Measurements from ENCODE around the gene BCOR.

The BCOR gene

DNA sequence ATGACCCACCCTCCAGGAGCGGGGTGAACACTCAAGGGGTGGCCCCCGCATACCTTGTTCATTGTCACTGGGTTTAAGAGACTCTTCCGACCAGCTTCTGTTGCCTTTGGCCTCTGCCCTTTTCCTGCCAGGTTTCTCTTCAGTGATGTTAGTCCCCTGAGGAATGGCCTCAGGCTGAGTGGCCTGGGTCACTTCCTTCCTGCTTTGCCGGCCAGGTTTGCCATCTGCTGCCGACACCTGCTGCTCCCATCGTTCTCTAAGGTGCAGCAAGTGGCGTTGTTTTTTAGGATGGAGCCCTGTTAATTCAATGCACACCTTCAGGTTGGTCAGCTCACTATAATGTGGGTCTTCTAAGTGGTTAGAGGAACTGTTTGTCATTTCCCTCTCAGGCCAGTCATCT, 34.2 kb downstream of the BCOR start:
- no peak for DNase-seq (ENCODE audit: low spot score)

DNA sequence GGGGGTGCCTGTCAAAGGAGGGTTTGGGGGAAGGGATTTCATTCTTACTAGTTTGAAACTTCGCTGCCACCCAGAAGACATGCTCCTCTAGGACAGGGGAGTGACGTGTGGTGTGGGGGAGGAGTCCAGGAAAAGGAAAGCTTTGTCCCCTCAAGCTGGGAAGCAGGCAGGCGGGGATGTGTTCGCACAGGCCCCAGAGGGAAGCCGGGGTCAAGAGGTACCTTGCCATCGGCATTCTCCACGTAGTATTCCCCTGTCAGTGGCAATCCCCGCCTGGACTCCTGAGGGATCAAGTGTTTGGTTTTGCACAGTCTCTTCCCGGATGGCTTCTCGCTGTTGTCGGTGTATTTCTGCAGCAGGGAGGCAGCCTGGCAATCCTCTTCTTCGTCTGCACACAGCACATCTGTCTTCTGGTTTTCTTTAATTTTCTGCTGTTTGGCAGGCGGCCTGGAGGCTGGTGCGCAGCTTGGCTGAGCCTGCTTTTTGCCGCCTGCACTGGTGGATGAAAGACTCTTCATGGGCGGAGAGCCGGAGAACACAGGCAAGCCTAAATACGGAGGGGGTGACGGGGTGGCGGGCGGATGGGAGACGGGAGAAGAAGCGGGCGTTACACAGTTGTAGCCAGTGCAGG, 35.1 kb downstream of the BCOR start:
- no peak for DNase-seq (ENCODE audit: low spot score)

GRCh38 chrX:40061871-40062524, 35.8 kb downstream of the BCOR start:
- no peak for DNase-seq (ENCODE audit: low spot score)

GRCh38 chrX:40061005-40061404, 36.8 kb downstream of the BCOR start:
- no peak for DNase-seq (ENCODE audit: low spot score)

DNA sequence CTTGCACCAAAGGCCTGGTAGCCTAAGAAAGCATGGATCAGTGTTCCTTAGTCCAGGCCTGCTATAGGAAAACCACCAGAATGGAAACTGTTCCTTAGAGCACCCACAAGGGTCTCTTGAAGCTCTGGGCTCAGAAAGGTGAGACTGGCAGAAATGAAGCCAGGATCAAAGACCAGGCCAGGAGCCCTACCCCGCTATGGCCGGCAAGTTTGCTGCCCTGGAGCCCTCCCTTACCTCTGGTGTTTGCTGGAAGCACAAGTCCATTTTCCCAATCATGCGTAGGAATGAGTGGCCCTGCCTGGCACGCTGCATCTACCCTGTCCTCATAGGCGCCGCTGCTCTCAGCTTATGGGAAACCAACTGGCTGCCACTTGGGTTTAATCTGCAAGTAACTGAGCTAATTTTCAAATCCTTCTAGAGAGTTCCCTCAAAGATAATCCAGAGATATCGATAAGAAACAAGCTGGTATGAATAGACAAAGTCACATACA, 37.4 kb downstream of the BCOR start:
- DNase-seq (ENCODE audit: low spot score) = no peak

GRCh38 chrX:40058719-40059118, 39.0 kb downstream of the BCOR start:
- DNase-seq (ENCODE audit: low spot score) = no peak

DNA sequence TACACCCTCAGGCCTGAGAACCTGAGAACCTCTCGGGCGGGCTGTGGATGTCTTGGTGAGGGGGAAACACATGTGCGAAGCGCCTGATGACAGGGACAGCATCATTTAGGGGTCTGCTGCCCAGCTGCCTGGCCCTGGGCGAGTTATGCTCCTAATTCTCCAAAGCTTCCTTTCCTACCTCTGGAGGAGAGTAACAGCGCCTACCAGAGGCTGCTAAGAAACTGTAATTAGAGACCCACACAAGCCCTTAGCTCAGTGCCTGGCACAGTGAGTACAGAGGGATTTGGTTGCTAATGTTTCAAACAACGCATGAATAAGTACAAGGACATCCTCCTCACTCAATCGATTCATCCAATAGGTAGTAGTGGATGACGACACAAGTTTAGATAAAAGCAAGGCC, 40.4 kb downstream of the BCOR start:
- DNase-seq (ENCODE audit: low spot score) = no peak

GRCh38 chrX:40056420-40056819, 41.3 kb downstream of the BCOR start:
- no peak for DNase-seq (ENCODE audit: low spot score)

DNA sequence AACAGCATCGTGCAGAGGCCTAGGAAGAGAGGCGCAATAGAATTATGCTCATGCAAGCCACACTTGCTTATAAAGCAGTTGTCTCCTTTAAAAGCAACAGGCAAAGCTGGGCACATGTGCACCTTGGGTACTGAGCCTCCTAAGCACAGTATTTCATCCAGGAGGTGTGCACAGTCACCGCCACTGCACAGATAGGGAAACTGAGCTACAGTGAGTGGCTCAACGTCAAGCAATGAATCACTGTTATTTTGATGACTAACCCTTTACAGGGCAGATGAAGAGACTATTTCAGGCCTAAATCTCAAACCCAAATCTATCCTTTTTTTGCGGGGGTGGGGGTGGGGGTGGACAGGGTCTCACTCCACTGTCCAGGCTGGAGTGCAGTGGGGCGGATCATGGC, 42.3 kb downstream of the BCOR start:
- DNase-seq (ENCODE audit: low spot score) = no peak

- DNase-seq (ENCODE audit: low spot score) = peak; percentile 33
Observed at GRCh38 chrX:40054793-40055192, 43.0 kb downstream of the BCOR start.

DNA sequence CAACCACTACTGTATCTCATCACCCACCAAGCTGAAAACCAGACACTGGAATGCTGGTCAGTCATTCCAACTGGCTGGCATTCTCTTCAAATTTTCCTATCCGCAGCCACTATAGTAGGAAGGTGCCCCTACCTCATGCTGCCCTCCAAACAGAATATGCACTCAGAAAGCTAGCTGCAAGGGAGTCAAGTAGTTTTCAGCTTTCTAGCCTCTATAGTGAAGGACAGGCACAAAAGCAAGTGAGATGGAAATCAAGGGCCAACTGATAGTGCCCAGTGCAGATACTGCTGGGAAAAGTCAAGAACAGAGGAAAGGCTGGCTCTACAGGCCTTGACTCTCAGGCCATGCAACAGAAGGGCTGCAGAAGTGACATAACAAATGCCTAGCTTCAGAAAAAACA, 47.2 kb downstream of the BCOR start:
- DNase-seq (ENCODE audit: low spot score) = no peak

DNA sequence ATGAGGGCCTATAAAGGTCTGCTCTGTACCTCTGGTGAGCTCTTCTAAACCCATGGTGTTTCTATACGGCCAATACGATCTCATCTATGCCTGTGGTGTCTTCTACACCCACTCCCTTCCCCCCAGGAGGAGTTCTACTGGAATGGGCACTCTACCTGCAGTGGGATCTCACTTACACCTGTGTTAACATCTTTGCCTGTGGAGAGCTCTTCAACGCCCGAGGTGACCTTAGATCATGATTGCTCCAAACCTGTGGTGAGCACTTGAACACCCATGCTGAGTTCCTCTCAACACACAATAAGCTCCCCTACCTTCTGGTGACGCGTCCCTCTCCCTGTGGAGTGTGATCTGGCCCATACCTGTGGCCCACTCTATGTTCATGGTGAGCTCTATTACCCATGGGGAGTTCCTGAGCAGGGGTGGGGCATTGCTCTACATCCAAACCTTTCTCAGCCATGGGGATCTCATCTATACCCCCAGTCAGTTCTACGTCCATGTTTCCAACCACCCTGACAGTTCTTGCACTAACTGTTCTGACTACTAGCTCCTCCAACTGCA, 48.6 kb downstream of the BCOR start:
- DNase-seq (ENCODE audit: low spot score) = no peak

- DNase-seq (ENCODE audit: low spot score) = no peak
Observed at GRCh38 chrX:40047485-40047884, 50.3 kb downstream of the BCOR start.

DNA sequence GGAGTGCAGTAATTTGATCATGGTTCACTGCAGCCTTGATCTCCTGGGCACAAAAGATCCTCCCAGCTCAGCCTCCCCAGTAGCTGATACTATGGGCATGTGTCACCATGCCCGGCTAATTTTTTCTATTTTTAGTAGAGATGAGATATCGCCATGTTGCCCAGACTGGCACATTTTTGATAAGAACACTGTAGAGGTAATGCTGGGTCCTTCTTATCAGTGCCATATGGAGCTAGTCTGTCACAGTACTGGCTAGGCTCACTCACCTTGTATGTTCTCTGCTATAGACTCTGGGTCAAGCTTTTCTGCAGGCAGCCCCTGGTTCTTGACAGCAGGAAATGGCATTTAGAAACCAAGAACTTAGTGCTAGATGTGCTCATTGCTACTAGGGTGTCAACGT, 53.9 kb downstream of the BCOR start:
- no peak for DNase-seq (ENCODE audit: low spot score)

- no peak for DNase-seq (ENCODE audit: low spot score)
Observed at GRCh38 chrX:40041915-40042314, 55.8 kb downstream of the BCOR start.

- DNase-seq (ENCODE audit: low spot score) = no peak
Observed at GRCh38 chrX:40040686-40041461, 56.9 kb downstream of the BCOR start.

DNA sequence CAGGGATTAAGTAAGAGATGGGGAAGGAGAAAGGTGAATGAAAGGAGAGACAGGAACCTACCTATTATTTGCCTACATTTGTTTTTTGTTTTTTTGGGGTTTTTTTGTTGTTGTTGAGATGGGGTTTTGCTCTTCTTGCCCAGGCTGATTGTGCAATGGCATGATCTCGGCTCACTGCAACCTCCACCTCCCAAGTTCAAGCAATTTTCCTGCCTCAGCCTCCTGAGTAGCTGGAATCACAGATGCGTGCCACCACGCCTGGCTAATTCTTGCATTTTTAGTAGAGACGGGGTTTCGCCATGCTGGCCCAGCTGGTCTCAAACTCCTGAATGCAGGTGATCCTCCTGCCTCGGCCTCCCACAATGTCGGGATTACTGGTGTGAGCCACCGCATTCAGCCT, 57.9 kb downstream of the BCOR start:
- no peak for DNase-seq (ENCODE audit: low spot score)

DNA sequence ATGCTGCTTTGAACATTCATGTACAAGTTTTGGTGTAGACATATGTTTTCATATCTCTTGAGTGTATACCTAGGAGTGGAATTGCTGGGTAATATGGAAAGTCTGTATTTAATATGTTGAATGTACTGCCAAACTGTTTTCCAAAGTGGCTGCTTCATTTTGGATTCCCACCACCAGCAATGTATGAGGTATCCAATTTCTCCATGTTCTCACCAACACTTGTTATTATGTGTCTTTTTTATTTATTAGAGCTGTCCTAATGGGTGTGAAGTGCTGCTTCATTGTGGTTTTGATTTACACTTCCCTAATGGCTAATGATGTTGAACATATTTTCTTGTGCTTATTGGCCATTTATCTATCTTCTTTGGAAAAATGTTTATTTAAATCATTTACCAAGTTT, 60.4 kb downstream of the BCOR start:
- no peak for DNase-seq (ENCODE audit: low spot score)

- no peak for DNase-seq (ENCODE audit: low spot score)
Observed at GRCh38 chrX:40035726-40036125, 62.0 kb downstream of the BCOR start.

GRCh38 chrX:40031911-40032310, 65.8 kb downstream of the BCOR start:
- DNase-seq (ENCODE audit: low spot score) = no peak

DNA sequence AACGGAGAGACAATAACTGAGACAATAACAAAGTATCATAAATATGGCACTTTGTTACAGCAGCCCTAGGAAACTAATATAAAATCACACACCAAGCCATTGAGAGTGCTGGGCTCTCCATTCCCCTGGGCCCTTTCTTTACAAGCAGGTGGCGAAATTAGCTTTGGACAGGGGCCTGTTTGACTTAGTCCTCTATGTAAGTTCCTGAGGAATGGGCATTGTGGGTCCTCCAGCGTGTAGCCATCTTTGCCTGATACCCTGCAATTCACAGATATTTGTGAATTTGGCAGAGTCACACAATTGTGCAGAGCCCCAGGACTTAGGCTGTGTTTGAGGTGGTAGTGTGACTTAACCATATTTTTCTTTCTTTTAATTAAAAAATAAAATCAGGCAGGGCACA, 67.6 kb downstream of the BCOR start:
- DNase-seq (ENCODE audit: low spot score) = no peak

DNA sequence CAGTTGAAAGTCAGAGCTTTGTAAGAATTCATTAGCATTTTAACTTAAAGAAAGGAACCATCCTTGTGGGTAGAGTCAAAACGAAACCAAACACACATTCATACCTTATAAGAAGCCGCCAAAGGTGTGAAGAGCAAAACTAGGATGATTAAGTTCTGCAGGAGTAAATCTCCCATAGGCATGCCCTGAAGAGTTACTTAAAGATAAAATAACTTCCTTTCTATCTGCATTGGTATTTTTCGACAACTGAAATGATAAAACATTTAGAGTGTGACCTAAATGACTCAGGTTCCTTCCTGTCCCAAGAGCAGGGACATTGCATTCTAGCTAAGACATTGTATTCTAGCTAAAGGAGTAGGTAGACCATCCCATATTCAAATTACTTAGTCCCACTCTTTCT, 75.3 kb downstream of the BCOR start:
- no peak for DNase-seq (ENCODE audit: low spot score)

GRCh38 chrX:40021647-40022046, 76.1 kb downstream of the BCOR start:
- DNase-seq (ENCODE audit: low spot score) = peak; percentile 14
